Measurements from ENCODE around the gene TRH.

TRH gene

DNA sequence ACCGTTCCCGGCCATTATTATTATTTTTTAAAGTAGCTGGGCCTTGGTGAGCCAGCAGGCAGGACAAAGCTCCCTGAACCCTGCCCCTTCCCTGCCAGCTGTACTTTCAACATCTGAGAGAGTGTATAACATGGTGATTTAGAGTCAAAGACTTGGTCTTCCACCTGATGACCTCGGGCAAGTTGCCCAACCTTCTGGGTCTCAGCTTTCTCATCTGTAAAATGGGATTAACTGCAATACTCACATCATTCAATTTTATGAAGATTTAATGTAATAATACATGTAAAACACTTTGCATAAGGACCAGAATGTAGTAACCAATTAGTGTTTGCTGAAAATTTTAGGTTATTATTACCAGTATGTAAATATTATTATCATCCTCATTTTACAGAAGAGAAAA lies 11.9 kb upstream of the TRH start:
- DNase-seq (ENCODE audit: insufficient read length, low spot score) = no peak
- no peak for FAIRE-seq
- TF ChIP-seq CTCF (IDR thresholded peaks at IDR 0.05; ENCODE audit: insufficient read depth, missing control alignments) = no peak

- TF ChIP-seq CTCF (IDR thresholded peaks at IDR 0.05; ENCODE audit: insufficient read depth, missing control alignments) = no peak
- FAIRE-seq (no peak), DNase-seq (ENCODE audit: insufficient read length, low spot score) (no peak)
Observed at GRCh38 chr3:129965937-129966336, 8.6 kb upstream of the TRH start.

GRCh38 chr3:129966876-129967275 lies 7.6 kb upstream of the TRH start:
- FAIRE-seq = no peak
- no peak for TF ChIP-seq CTCF (IDR thresholded peaks at IDR 0.05; ENCODE audit: insufficient read depth, missing control alignments)

GRCh38 chr3:129967761-129968160 lies 6.8 kb upstream of the TRH start:
- FAIRE-seq (no peak), DNase-seq (ENCODE audit: insufficient read length, low spot score) (no peak)
- TF ChIP-seq CTCF (IDR thresholded peaks at IDR 0.05; ENCODE audit: insufficient read depth, missing control alignments) = no peak

More at GRCh38 chr3:129966876-129967275, 7.6 kb upstream of the TRH start:
- DNase-seq (ENCODE audit: insufficient read length, low spot score) = no peak

GRCh38 chr3:129971351-129972052 lies 3.0 kb upstream of the TRH start:
- no peak for TF ChIP-seq CTCF (IDR thresholded peaks at IDR 0.05; ENCODE audit: insufficient read depth, missing control alignments)
- FAIRE-seq (no peak), DNase-seq (ENCODE audit: insufficient read length, low spot score) (no peak)

GRCh38 chr3:129972301-129972700 lies 2.2 kb upstream of the TRH start:
- DNase-seq (ENCODE audit: insufficient read length, low spot score) = no peak
- no peak for TF ChIP-seq CTCF (IDR thresholded peaks at IDR 0.05; ENCODE audit: insufficient read depth, missing control alignments)
- no peak for FAIRE-seq

DNA sequence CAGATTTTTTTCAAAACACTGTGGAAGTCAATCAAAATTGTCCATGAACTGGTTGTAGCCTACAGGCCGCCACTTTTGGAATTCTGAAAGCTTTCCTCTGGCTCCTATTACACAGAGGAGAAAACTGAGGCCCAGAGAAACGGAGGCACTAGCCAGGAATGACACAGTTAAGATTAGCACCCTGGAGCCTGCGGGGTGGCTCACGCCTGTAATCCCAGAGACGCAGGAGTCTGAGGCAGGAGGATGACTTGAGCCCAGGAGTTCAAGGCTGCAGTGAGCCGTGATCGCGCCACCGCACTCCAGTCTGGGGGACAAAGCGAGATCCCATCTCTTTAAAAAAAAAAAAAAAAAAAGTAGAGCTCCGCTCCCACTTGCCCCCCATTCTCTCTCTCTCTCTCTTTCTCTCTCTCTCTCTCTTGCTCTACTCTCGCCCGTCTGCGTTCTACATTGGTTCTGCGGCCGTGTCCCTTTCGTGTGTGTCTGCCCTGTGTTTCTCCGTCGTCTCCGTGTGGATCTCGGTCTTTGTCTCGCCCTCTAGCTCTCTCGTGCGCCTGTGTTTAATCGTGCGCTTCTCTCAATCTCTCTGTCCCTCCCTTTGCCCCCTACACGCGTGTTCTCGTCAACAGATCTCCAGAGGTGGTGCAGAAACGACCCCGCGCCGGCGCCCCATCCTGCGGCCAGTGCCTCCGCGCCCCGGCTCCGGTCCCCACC lies 512 bp upstream of the TRH start:
- FAIRE-seq (no peak), DNase-seq (ENCODE audit: insufficient read length, low spot score) (no peak)
- TF ChIP-seq CTCF (IDR thresholded peaks at IDR 0.05; ENCODE audit: insufficient read depth, missing control alignments) = no peak

Data from D721Med (cell line).